Measurements from ENCODE around the gene DNLZ. TPM values are rescaled to one million over a fixed set of nuclear protein-coding genes. Genes with fewer than 3 reads are reported as not detected.

DNLZ gene
- total RNA-seq, 2 experiments from 2014 or later, result 24.9 to 26.2 TPM

- H3K9me3 Mint-ChIP-seq, result no peaks in the 10 kb centered on the region
- peaks cover 56% of the 10 kb centered on the region for H3K36me3 Mint-ChIP-seq
- peaks cover 51% of the 10 kb centered on the region for H3K4me1 Mint-ChIP-seq
- DNase-seq, result no peak
- H3K27ac Mint-ChIP-seq, result peak overlapping the region; percentile 77
- H3K4me3 Mint-ChIP-seq, result no peak overlapping the region
- no peaks in the 10 kb centered on the region for H3K27me3 Mint-ChIP-seq
Measured at GRCh38 chr9:136401173-136401922, 37.8 kb upstream of the DNLZ start.

DNA sequence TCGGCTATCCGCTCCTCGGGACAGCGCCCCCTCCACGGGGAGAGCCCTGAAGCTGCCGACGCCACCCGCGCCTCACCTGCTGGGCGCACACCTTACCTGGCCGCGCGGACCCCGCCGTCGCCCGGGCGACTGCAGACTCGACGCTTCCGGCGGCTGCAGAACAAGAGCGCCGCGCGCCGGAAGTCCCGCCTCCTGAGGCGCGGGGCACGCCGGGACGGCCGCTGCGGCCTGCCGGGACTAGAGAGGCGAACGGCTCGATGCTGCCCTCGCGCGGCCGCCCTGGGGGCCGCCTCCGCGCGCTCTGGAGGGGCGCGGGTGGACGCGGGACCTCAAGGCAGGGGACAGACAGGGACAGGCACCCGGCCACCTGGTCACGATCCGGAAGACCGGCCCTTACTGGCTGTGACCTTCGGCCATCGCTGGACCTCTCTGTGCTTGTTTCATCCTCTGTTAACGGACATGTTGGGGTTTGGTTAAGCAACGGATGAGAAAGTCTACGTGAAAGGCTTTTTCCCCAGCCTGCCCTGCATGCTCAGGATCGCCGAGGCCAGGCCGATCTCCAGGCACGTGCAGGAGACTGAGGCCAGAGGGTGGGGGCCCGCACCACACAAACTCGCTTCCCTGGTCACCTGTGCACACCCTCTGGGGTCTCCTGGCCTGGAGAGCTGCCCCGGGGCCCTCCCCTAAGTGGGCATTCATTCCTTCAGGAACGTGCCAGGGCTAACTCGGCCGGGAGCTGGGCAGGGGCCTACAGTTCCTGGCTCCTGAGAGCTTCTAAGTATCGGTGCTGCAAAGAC is 36.7 kb upstream of the DNLZ start, which contains the start of gene SNAPC4:
Gene SNAPC4 (minus strand): TSS at position 133 of the 797 bp plus-strand sequence. CDS start 1,742 bp downstream, outside the sequence.
- H3K27me3 Mint-ChIP-seq, result no peaks in the 10 kb centered on the region
- H3K27ac Mint-ChIP-seq, result peak within 1 kb of the TSS; percentile 87
- peaks cover 45% of the 10 kb centered on the region for H3K4me1 Mint-ChIP-seq
- peak; percentile 92 for DNase-seq
- H3K4me3 Mint-ChIP-seq, result peak within 1 kb of the TSS; percentile 93
- H3K36me3 Mint-ChIP-seq, result peaks cover 56% of the 10 kb centered on the region
- no peaks in the 10 kb centered on the region for H3K9me3 Mint-ChIP-seq

DNA sequence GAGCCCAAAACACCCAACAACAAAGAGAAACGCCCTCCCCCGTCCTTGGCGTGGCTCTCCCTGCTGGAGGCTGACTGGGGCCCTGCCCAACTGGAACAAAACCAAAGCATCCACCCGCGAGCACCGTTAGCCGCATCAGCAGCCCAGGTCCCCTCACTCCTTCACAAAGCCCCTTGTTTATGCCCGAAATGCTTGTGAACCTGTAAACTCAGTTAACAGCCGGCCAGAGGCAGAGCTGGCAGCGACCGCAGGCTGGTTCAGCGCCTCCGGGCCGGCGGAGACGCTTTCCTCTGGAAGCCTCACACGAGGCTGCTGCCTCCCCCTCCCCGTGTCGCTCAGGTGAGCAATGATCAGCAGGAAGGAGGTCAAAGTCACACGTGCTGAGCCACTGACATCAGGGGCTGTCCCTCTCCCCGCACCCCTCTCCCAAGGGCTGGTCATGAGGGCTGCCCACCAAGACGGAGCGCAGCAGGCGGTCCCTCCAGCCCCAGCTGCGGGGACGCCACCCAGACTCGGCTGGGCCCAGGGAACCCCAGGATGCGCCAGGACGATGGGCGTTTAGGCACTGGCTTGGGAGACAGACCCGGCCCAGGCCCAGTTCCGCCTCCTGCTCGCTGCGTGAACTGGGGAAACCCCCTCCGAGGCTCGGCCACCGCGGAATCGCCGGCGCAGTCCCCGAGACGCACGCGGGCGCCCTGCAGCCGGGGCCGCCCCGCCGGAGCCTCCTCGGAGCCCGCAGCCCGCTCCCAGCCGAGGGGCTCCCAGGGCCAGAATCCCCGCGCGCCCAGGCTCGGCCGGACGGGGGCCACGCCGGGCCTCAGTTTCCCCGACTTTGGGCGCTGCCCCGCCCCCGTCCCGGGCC is 35.9 kb upstream of the DNLZ start:
- Mint-ChIP-seq H3K4me1 (peaks cover 37% of the 10 kb centered on the region), H3K36me3 (peaks cover 55% of the 10 kb centered on the region), H3K27ac (peak overlapping the region; percentile 87), H3K9me3 (no peaks in the 10 kb centered on the region), H3K27me3 (no peaks in the 10 kb centered on the region), H3K4me3 (peak overlapping the region; percentile 93)
- peak; percentile 55 for DNase-seq

- H3K27ac Mint-ChIP-seq, result no peak overlapping the region
- DNase-seq, result no peak
- peaks cover 45% of the 10 kb centered on the region for H3K36me3 Mint-ChIP-seq
- H3K27me3 Mint-ChIP-seq, result no peaks in the 10 kb centered on the region
- H3K4me1 Mint-ChIP-seq, result peaks cover 27% of the 10 kb centered on the region
- peak overlapping the region; percentile 93 for H3K4me3 Mint-ChIP-seq
- H3K9me3 Mint-ChIP-seq, result no peaks in the 10 kb centered on the region
Measured at GRCh38 chr9:136398286-136398685, 34.7 kb upstream of the DNLZ start.

- H3K4me1 Mint-ChIP-seq, result peaks cover 26% of the 10 kb centered on the region
- no peak overlapping the region for H3K27ac Mint-ChIP-seq
- no peaks in the 10 kb centered on the region for H3K9me3 Mint-ChIP-seq
- peaks cover 41% of the 10 kb centered on the region for H3K36me3 Mint-ChIP-seq
- no peak for DNase-seq
- H3K4me3 Mint-ChIP-seq, result no peak overlapping the region
- no peaks in the 10 kb centered on the region for H3K27me3 Mint-ChIP-seq
Measured at GRCh38 chr9:136397643-136398042, 34.1 kb upstream of the DNLZ start.

DNA sequence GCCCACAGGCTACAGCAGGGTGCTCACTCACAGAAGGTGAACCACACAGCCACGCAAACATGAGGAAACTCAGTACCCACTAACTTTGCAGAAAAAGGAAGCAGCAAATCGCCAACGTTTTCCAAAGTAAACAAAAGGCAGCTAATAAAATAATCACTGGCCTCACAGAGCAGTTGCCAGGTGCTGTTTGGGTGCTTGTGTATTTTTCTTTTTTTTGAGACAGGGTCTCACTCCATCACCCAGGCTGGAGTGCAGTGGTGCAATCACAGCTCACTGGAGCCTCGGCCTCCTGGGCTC is 32.6 kb upstream of the DNLZ start:
- Mint-ChIP-seq H3K36me3 (peaks cover 33% of the 10 kb centered on the region), H3K4me1 (peaks cover 21% of the 10 kb centered on the region), H3K27ac (no peak overlapping the region), H3K9me3 (no peaks in the 10 kb centered on the region), H3K4me3 (no peak overlapping the region), H3K27me3 (no peaks in the 10 kb centered on the region)
- no peak for DNase-seq

- Mint-ChIP-seq H3K4me1 (peaks cover 17% of the 10 kb centered on the region), H3K4me3 (no peak overlapping the region), H3K9me3 (no peaks in the 10 kb centered on the region), H3K36me3 (peaks cover 30% of the 10 kb centered on the region), H3K27ac (no peak overlapping the region), H3K27me3 (no peaks in the 10 kb centered on the region)
- no peak for DNase-seq
Measured at GRCh38 chr9:136395345-136396218, 32.0 kb upstream of the DNLZ start.

DNA sequence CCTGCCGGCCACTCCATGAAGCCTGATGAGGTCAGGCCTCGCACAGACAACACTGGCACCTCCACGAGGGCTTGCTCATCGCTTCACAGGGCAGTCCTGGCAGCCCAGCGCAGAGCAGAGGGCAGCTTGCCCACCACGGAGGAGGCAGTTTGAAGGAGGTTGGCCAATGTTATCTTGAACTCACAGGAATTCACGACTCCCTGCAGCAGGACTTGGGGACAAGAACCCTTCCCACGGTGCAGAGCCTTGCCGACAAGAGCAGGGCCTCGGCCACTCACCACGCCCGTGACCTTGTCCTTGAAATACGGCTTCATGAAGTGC is 31.4 kb upstream of the DNLZ start:
- Mint-ChIP-seq H3K27me3 (no peaks in the 10 kb centered on the region), H3K27ac (no peak overlapping the region), H3K9me3 (no peaks in the 10 kb centered on the region), H3K4me1 (peaks cover 16% of the 10 kb centered on the region), H3K36me3 (peaks cover 31% of the 10 kb centered on the region), H3K4me3 (no peak overlapping the region)
- DNase-seq, result no peak

DNA sequence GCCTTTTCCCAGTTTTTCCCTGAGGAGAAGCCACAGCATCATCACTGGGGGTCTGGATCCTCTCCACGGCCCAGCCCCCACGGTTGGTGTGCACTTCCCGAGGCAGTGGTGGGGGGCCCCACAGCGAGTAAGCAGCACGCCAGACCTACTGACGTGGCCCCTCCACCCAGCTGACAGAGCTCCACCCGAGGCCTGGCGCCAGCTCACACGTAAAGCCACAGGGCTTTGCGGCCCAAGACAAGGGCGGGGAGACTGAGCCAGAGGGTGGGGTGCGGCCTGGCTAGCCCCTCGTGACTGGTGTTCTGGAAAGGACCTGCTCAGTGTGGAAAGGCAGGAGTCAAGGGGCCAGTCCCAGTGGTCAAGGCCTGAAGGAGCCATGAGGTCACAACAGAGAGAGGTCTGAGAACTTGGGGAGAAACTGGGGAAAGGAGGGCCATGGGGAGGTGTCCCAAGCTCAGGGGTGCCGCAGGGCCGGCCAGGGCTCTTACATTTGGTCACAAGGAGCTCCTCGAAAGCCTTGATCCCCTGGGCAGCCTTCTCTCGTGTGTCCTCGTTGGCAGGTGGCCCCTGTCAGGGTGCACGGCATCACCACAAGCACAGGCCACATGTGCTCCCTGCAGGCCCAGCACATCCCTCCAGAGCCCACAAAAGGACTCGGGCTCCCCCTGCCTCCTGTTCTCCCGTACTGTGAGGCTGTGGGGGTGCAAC is 30.9 kb upstream of the DNLZ start:
- peaks cover 16% of the 10 kb centered on the region for H3K4me1 Mint-ChIP-seq
- no peak overlapping the region for H3K27ac Mint-ChIP-seq
- H3K36me3 Mint-ChIP-seq, result peaks cover 35% of the 10 kb centered on the region

DNA sequence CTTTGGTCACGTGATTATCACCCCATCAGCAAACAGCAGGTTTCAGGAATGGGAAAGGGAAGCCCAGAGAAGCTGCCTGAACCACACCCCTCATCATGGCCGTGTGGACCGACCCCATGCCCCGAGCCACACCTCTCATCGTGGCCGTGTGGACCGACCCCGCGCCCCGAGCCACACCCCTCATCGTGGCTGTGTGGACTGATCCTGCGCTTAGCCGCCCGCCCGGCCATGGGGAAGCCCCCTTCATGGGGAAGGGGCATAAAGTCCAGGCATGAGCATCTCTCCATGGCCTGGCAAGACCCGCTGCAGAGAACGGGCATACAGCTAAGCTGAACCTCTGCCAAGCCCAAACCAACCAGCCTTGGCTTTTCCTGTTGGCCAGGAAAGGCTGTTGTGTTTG is 30.0 kb upstream of the DNLZ start:
- no peak overlapping the region for H3K27ac Mint-ChIP-seq
- peaks cover 27% of the 10 kb centered on the region for H3K36me3 Mint-ChIP-seq
- peaks cover 8% of the 10 kb centered on the region for H3K4me1 Mint-ChIP-seq
- H3K27me3 Mint-ChIP-seq, result no peaks in the 10 kb centered on the region
- DNase-seq, result no peak
- H3K4me3 Mint-ChIP-seq, result no peak overlapping the region
- H3K9me3 Mint-ChIP-seq, result no peaks in the 10 kb centered on the region

More for the DNA sequence above, 30.9 kb upstream of the DNLZ start:
- no peak overlapping the region for H3K4me3 Mint-ChIP-seq
- no peak for DNase-seq
- H3K9me3 Mint-ChIP-seq, result no peaks in the 10 kb centered on the region
- no peaks in the 10 kb centered on the region for H3K27me3 Mint-ChIP-seq

DNA sequence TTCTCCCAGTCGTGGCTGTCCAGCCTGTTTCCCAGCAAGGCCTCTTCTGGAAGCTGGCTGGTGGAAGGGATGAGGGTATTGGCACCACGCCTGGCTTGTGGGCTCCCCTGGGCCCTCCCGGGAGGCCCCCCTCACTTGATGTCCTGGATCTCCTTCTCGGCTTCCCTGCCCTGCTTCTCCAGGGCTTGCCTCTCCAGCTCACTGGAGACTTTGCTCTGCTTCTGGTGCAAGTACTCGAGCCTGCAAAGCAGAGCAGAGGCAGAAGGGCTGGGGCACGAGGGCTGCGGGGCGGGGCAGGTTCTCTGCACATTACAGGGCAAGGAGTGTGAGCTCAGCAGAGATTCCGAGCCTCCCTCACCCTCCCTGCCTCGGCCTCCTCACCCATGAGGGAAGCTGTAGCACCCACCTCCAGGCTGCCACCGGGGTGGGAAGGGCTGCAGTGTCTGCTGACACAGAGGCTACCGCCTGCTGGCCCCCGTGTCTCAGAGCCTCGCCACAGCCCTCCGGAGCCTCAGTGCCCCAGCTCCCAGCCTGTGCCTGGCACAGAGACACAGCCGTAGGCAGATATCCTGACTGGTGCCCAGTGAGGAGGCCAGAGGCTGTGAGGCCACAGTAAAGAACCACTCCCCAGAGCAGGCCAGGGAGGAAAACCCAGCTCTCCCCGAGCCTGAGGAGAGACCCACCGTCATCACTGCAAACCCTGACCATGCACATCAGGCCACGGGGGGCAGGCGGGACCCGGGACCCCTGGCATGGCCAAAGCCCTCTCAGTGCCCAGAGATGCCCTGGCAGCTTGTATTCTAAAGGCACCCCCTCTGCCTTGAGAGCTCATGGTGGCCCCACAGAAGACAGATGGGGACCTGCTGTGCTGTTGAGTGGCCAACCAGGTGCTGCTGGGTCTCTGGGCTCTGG is 29.2 kb upstream of the DNLZ start:
- H3K27ac Mint-ChIP-seq, result no peak overlapping the region
- H3K4me3 Mint-ChIP-seq, result no peak overlapping the region
- H3K9me3 Mint-ChIP-seq, result no peaks in the 10 kb centered on the region
- H3K36me3 Mint-ChIP-seq, result peaks cover 26% of the 10 kb centered on the region
- H3K27me3 Mint-ChIP-seq, result no peaks in the 10 kb centered on the region
- peaks cover 1% of the 10 kb centered on the region for H3K4me1 Mint-ChIP-seq
- DNase-seq, result no peak

- peaks cover 30% of the 10 kb centered on the region for H3K36me3 Mint-ChIP-seq
- H3K4me1 Mint-ChIP-seq, result no peaks in the 10 kb centered on the region
- H3K27ac Mint-ChIP-seq, result no peak overlapping the region
- H3K27me3 Mint-ChIP-seq, result no peaks in the 10 kb centered on the region
- no peak for DNase-seq
- no peak overlapping the region for H3K4me3 Mint-ChIP-seq
- H3K9me3 Mint-ChIP-seq, result no peaks in the 10 kb centered on the region
Measured at GRCh38 chr9:136391737-136392537, 28.4 kb upstream of the DNLZ start.
